GM18867 (cell line): ENCODE measurements around the gene PPP1R9B.

ENCODE experiments used
- ATAC-seq: cut with Tn5 transposase; IDR thresholded peaks from one replicate; pipeline ENCODE4 v1.9.1; 2021; ENCODE audit warnings: mild to moderate bottlenecking, moderate library complexity; ENCODE audit not compliant: unreplicated experiment

Gene PPP1R9B

GRCh38 chr17:50161023-50161910, 10.8 kb upstream of the PPP1R9B start:
- ATAC-seq, result peak; percentile 86

DNA sequence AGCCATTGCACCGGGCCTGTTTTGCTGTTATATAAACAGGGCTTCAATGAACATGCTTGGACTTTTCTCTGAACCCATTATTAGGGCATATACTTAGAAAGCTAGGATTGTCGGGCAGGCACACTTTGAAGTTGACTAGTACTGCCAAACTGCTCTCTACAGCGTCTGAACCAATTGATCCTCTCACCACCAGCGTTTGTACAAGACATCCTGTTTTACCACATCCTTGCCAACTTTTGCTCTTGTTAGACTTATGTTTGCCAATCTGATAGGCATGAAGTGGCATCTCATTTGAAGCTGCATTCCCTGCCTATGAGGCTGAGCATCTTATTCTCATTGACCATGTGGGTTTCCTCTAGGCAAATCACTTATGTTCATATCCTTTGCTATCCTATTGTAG, 7.4 kb upstream of the PPP1R9B start:
- ATAC-seq, result no peak

DNA sequence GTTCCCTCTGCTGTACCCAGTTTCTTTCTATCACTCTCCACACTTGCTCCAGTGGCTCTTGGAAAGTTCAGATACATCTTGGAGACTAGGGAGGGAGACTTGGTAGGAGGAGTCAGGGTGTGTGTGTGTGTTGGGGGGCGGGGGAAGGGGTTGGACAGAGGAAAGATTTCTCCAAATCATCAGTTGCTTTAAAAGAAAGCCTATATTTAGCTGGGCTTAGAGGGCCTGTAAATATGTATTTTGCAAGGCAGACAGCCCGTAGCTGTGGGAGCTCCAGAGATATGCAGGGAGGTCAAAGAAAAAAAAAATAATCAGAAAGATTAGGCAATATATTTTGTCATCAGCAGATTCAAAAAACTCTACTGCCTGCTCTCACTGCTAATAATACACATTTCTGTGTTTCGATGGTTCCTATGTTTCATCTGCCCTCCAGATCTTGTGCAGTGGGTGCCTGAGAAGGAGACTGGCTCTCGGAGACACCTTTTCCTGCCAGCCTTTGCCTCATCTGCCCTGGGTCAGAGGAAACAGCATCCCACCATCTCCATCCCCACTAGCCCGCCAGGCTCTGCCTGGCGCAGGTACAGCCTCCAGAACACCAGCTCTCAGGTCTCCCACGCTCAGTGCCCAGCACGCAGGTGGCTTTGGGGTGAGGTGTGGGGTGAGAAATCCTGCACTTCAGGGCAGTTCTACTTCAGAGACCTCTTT, 4.8 kb upstream of the PPP1R9B start:
- ATAC-seq, result no peak

- peak; percentile 37 for ATAC-seq
Observed at GRCh38 chr17:50154604-50155003, 4.1 kb upstream of the PPP1R9B start.

DNA sequence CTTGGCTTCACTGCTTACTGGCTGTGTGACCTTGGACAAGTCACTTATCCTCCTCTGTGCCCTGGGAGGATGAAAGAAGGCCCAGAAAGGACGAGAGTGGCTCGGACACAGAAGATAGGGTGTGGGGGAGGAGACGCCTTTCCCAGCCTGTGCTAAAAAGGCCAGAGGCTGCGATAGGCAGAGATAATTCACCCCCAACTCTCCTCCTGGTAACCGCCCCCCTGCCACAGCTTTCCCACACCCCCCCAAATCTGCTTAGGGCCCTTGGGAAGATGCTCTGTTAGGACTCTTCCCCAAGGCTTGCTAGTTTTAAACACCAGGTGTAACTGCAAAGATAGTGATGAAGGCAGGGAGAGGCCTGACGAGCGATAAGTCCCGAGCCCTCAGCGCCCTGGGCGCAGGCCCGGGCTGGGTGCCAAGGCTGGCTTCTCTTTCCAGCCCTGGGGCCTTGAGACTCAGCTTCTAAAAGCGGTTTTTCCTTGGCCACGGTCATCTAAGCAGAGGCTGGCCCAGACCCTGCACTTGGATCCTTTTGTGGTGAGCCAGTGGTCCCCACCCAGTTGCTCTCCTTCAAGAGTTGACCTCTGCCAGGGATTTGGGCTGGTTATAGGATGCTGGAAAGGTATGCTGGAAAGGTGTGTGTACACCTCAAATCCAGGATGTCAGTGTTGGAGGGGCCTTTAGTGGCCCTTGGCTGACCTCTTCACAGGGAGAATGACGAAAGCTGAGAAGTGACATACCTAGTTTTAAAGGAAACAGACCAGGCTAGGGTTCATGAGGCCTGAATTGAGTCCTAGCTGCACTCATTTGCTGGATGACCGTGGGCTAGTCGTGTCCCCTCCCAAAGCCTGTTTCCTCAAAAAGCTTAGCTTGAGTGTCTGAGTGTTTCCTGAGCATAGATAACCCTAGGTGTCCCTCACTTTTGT, 3.4 kb upstream of the PPP1R9B start:
- no peak for ATAC-seq

DNA sequence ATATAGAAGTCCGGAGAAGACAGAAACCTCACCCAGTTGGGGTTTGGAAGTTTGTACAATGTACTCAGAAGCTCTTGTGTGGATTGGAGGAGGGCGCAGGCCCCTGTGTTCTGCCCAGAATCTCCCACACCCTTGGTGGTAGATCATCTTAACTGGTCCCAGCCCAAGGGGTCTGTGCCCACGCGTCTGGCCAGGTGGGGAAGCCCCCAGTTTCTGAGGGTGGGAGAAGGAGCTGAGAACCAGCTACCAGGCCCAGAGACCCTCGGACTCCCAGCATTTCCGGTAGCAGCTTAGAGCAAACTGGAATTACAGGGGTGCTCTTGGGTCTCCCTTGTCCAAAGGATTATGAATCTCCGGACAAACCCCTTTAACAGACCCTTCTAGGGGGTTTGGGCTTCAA, 2.3 kb upstream of the PPP1R9B start:
- no peak for ATAC-seq

DNA sequence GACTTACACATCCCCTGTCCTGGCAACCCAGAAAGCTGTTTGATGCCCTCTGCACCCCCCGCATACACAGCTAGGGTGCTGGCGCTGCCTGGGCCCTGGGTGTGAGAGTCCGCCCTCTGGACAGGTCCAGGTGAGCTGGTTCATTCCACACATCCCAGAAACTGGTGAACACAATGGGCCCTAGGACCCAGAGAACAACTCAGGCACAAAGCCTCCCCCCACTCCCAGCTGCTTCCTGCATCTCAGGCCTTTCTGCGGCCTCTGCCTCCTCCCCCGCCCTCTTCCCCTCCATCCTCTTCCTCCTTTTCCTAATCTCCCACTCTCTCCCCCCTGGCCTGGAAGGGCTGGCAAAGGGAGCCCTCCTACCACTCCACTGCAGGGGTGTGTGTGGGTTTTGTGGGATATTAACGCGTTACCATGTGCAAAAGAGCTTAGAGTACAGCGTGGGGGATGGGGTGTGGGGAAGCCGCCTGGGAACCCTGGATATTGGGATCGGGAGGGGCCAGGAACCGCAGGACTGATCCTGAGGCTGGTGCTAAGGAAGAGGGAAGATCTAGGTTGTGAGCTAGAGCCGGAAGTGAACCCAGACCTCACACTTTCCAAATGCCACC, 1.6 kb upstream of the PPP1R9B start:
- no peak for ATAC-seq

DNA sequence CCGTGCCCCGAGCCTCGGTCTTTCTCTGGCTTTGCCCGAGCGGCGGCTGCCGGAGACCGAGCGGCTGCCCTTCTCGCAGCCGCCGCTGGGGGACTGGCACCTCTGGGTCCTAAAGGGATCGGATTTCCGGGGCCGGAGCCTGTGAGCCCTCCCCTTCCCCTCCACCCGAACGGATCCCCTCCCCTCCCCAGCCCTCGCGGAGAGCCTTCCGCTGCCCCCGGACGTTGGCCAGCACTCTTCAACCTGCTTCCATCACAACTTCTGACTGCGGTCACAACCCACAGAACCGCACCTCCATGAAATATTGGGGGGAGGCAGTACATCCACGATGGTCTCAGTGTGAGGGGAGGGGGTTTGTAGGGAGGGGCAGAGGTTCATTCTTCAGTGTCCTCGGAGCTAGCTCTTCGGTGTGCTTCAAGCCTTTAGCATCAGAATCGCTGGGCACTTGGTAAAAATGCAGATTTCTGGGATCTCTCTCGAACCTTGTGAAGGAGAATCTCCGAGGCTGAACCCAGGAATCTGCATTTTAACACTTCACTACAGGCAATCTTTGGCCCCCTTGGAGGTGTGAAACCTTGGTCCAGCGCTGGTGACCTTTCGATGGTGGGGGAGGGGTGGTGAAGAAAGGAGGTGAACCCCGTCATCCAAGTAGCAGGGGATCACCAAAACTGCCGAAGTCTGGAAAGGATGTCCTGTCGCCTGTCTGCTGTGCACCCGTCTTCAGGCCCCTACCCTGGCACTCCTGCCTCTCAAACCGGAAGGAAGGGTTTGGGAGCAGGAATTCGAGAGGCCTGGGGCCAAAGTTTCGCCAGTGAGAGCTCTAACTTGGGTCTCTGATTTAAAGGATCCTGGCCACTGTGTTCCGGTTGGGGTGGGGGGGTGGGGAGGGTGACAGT, 812 bp upstream of the PPP1R9B start:
- ATAC-seq, result peak; percentile 39

DNA sequence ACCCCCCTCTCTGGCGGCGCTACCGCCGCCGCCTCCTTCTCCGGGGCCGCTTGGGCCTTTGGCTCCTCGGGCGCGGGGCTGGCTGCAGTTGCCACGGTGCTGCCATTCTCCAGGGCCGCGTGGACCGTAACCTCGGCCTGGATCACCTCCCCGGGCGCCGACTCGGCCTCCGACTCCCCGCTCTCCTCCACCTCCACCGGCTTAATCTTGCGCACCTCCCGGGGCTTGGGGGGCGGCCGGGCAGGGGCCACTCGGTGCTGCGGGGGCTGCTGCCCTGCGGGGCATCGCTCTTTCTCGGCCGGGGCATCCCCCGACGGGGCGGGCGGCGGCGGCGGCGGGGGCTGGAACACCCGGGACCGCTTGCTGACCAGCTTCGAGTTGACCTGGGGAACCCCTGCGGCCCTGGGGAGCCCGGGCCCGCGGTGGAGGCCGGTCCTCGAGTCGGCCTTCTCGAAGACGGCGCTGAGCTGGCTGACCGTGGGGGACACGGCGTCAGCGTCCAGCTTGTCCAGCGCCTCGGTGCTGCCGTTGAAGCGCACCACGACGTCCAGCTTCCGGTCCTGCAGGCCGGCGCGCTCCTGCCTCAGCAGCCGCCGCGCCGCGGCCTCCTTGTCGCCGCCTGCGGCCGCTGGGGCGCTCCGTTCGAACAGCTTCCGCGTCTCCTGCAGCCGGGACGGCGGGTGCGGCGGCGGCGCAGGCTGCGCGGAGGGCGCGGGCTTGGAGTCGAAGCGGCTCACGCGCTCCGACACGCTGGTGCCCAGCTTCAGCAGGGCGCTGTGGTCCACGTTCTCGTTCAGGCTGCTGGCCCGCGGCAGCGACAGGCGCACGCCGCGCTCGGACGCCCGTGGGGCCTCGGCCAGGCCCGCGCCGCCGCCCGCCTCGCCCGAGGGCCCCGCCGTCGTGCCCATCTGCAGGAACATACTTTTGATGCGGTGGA, 792 bp downstream of the PPP1R9B start:
- no peak for ATAC-seq

DNA sequence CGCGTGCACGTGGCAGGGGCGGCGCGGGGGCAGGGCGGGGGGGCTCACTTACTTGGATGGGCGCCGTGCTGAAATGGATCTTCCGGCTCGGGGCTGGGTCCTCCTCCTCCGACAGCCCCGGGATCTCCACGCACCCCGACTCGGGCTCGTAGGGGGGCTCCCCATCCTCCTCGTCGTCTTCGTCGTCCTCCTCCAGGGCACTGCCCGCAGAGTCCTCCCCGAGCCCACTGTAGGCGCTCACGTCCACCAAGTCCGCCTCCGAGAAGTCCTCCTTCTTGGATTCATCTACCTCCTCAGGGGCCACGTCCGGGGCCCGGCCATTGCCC, 1.4 kb downstream of the PPP1R9B start:
- ATAC-seq, result peak; percentile 3

DNA sequence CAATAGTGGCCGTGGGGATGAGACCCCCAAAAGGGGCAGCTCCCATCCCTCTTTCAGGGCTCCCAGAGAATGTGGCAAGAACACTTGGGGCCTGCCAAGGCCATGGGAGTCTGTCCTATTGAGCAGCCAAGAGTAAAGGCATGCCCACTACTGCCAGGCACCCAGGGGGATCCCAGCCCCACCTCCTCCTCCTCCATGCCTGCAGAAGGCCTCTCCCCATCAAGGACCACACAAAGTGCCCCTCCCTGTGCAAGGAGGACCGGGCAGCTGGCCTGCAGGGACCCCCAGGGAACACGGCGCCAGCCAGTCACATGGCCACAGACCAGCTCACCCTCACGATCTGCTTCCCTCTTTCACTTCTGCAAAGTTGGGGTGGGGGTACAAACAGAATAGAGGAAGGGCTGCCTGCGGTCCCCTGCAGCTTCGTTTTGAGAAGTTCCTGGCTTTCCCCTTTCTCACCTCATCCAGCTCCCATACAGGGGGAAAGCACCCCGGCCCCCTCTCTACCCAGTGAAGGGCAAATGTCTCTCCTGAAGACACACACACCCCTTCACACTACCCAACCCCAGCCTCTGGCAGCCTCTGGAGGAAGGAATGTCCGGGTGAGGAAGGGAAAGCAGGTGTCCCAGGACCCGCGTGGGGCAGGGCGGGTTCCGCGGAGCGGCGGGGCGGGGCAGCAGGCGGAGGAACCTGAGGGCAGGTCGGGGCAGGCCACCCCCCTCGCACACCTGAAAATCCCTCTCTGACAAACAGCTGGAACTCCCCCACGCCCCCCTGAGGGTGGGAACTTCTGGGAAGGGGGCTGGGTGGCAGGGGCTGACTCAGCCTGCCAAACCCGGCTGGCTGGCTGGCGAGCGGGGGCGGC, 2.0 kb downstream of the PPP1R9B start:
- ATAC-seq, result peak; percentile 32

DNA sequence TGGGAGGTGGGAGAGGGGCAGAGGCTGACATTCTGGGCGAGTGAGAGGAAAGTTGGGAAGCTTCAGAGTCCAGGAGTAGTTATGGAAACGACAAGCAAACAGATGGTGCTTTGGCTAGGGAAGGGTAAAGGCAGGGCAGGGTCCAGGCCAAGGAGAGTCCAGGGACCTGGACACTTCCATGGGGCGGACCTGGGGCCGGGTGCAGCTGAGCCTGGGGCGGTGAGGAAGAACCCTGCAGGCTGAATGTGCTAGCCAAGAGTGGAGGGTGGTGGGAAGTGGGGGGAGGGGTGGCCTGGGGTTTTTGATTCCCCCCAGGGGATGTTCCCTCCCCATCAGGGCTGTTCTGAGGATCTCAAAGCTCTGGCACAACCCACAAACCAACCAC, 2.6 kb downstream of the PPP1R9B start:
- ATAC-seq, result no peak

GRCh38 chr17:50146927-50147665, 3.4 kb downstream of the PPP1R9B start:
- no peak for ATAC-seq

DNA sequence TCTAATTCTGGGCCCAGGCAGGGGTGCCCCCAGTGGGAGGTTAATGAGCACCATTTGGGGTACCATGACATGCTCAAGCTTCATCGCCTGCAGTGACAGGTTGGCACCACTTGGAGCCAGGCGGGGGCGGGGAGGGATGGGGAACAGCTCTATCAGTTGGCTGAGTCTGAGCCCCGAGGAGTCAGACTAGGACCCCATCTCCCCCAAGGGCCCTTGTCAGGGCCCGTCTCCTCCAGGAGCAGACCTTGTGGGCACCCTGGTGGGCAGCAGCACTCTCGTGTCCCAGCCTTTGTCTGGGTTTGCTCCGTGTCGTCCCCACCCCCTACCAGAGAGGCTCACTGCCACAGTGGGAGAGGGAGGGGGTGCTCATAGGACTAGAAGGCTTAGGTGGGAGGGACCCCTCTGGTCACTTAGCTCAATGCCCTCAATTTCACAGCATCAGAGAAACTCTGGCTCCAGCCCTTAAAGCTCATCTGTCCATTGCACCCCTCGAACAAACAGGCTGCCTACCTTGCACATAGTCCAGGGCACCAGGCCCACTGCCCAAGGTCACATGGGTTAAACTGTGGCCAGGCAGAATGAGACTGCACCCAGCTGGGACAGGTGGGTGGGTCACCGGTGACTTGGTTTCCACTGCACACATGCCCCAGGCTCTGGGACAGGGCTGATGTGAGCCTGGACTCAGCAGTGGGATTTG, 4.1 kb downstream of the PPP1R9B start:
- ATAC-seq, result no peak

DNA sequence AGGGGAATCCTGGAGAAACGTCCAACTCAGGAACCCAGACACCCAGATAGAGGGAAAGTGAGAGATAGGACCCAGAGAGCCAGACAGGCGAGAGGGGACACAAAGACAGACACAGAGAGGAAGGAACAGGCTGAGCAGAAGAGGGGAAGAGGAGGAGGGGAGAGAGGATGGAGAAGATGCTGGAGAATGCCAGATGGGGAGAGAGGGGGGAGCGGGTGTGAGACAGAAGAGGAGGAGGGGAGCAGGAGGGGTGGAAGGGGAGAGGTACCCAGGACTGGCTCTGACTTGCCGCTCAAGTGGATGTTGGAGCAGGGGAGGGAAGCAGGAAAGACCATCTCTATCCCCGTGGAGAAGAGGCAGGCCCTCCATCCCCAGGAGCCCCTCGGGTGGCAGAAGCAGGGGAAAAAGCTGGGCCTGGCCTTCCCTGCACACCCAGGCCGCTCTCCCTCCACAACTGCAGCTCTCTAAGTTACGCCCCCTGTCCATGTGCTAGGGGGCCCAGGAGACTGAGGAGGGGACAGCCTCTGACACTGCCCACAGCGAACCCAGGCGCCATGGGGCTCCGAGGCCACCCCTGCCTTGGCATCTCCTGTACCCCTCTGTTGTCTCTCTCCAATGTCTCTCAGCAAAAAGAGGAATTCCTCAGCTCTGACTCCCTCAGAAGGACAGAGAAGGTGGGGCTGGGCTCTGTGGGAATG, 4.8 kb downstream of the PPP1R9B start:
- ATAC-seq, result no peak
